Neural crest cell (in vitro differentiated cells): ENCODE data around the gene AGMO. TPM values are rescaled to one million over a fixed set of nuclear protein-coding genes. Genes with fewer than 3 reads are reported as not detected.

Experiments
- DNase-seq: peaks from one replicate; pipeline ENCODE4 v3.0.0; 2021; ENCODE audit warnings: low read depth, mixed read lengths, low spot score
- H3K27ac Mint-ChIP-seq: one replicate; pipeline ENCODE4 v1.8.0; 2021; ENCODE audit warnings: mild to moderate bottlenecking, mixed read lengths; ENCODE audit not compliant: unreplicated experiment
- H3K27me3 Mint-ChIP-seq: 2 replicates; pipeline ENCODE4 v1.8.0; 2021; ENCODE audit warnings: low read depth, mild to moderate bottlenecking, mixed read lengths
- H3K36me3 Mint-ChIP-seq: 2 replicates; pipeline ENCODE4 v1.8.0; 2021; ENCODE audit warnings: low read depth, mild to moderate bottlenecking, mixed read lengths
- H3K4me1 Mint-ChIP-seq: 2 replicates; pipeline ENCODE4 v1.8.0; 2021; ENCODE audit warnings: mixed read lengths
- H3K4me3 Mint-ChIP-seq: one replicate; pipeline ENCODE4 v1.8.0; 2021; ENCODE audit warnings: mild to moderate bottlenecking, mixed read lengths
- H3K9me3 Mint-ChIP-seq: 2 replicates; pipeline ENCODE4 v1.8.0; 2021; ENCODE audit warnings: mixed read lengths
- CTCF ChIP-seq: fragments of 200-600 bp; sonication (generic); conservative IDR thresholded peaks from 2 replicates; pipeline ENCODE4 v1.5.0; 2021; ENCODE audit warnings: antibody characterized with exemption, mild to moderate bottlenecking
- total RNA-seq: library from RNA; stranded (reverse); gene quantifications from 2 replicates; pipeline ENCODE4 v1.2.1, GENCODE V29; 2021

AGMO gene
- total RNA-seq, 1 donor from 2014 or later: 0.51 TPM

DNA sequence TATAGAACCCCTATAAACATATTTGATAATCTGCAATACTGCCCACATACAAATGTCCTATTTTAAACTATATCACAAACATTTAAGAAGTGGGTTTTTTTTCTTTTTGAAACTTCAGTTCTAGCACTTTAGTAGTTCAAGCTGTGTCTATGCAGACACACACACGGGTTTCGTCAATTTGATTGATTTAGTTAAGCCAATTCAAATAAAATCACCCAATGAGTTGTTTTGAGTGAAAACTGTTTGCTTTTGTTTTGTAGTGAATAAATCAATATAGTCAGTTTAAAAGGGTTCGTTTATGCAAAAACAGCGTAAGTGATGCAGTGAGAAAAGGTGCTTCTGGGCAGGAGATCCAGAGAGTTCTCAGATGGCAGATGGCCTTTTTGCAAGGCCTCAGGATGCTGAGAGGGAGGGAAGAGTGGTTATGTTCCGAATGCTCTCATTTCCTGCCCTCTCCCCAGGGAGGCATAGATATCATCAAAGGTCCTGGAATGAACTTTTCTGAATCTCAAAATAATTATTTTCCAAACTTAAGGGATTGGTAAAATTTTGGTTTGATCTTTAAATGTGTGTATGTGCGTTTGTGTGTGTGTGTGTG lies 102.7 kb downstream of the AGMO start:
- H3K4me1 Mint-ChIP-seq: peaks cover 4% of the 10 kb centered on the region
- no peak overlapping the region for H3K4me3 Mint-ChIP-seq
- no peaks in the 10 kb centered on the region for H3K27me3 Mint-ChIP-seq
- H3K36me3 Mint-ChIP-seq: no peaks in the 10 kb centered on the region
- no peak for DNase-seq
- no peak overlapping the region for H3K27ac Mint-ChIP-seq
- no peak for TF ChIP-seq CTCF
- H3K9me3 Mint-ChIP-seq: no peaks in the 10 kb centered on the region

DNA sequence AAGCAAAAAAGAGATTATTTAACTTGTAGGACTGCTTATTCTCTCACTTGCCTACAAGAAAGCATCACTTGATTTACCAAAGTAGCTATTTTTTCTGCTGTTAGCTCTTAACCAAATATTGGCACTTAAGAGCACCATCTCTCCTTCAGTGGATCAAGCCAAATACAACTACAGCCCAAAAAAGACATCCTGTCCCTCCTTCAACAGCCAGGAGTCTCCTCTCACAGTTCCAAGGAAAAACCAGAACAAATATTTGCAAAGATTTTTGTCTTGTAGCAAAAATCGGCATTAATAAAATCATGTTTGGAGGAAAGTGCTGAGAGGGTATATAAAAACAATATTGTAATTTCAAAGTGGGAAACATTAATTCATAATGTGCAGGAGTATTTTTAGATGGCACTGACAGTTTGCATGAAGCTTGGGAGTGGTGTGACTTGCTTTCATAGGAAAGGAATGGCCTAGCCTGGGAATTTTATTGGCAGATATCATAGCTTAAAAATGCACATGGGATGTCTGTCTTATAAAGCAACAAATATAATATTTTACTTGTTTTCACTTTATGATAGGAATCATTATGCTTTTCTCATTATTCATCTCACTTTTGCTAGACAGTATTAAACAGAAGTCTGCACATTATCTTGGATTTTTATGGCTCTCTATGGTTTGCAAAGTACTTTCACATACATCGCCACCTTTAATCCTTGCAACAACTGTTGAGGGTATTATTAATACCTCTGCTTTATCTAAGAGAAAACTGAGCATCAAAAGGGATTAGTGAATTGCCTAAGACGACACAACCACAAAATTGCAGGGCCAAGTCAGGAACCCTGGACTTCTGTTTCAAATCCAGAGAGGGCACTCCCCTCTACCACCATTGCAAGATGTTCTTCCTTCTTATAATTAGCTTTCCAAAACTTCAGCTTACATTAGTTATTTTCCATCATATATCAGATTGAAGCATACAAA lies 103.5 kb downstream of the AGMO start:
- DNase-seq: no peak
- H3K36me3 Mint-ChIP-seq: no peaks in the 10 kb centered on the region
- no peaks in the 10 kb centered on the region for H3K27me3 Mint-ChIP-seq
- H3K27ac Mint-ChIP-seq: no peak overlapping the region
- no peak for TF ChIP-seq CTCF
- peaks cover 4% of the 10 kb centered on the region for H3K4me1 Mint-ChIP-seq
- H3K4me3 Mint-ChIP-seq: no peak overlapping the region
- H3K9me3 Mint-ChIP-seq: no peaks in the 10 kb centered on the region

DNA sequence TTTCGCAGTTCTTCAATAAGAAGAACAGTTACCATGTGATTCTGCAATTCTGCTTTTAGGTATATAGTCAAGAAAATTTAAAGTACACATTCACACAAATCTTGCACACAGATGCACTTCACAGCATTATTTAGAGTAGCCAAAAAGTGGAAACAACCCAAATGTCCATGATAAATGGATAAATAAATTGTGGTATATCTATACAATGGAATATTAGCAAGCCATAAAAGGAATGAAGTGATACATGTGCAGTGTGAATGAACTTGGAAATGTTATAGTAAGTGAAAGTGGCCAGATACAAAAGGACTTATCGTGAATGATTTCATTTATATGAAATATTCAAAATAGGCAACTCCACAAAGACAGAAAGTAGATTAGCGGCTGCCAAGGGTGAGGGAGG lies 109.1 kb downstream of the AGMO start:
- TF ChIP-seq CTCF: no peak
- Mint-ChIP-seq H3K27ac (no peak overlapping the region), H3K27me3 (no peaks in the 10 kb centered on the region), H3K36me3 (peaks cover 2% of the 10 kb centered on the region), H3K4me1 (no peaks in the 10 kb centered on the region), H3K9me3 (peaks cover 5% of the 10 kb centered on the region), H3K4me3 (no peak overlapping the region)
- no peak for DNase-seq

DNA sequence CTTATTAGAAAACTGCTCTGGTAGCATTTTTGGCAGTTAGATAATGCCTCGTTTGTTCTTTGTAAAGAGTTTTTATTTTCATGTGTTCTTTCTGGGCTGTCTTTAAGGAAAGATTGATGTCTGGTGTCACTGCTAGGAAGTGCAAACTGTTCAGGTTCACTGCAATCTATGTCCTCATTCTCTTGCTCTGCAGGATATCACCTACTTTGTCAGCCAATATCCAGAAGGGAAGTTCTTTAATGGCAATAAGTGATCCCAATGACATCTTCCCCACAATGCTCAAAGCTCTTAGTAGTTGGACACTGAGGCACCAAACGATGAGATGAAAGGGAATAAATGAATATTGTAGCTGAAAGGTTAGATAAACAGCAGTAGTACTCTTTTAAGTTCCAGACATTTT lies 115.1 kb downstream of the AGMO start:
- TF ChIP-seq CTCF: no peak
- Mint-ChIP-seq H3K27me3 (no peaks in the 10 kb centered on the region), H3K9me3 (peaks cover 2% of the 10 kb centered on the region), H3K27ac (no peak overlapping the region), H3K36me3 (no peaks in the 10 kb centered on the region), H3K4me1 (no peaks in the 10 kb centered on the region), H3K4me3 (no peak overlapping the region)
- DNase-seq: no peak

- Mint-ChIP-seq H3K4me1 (no peaks in the 10 kb centered on the region), H3K36me3 (no peaks in the 10 kb centered on the region), H3K27me3 (no peaks in the 10 kb centered on the region), H3K4me3 (no peak overlapping the region), H3K9me3 (no peaks in the 10 kb centered on the region), H3K27ac (no peak overlapping the region)
- no peak for DNase-seq
- TF ChIP-seq CTCF: no peak
Observed at GRCh38 chr7:15446280-15446679, 115.5 kb downstream of the AGMO start.
